ENCODE data around the gene RCL1.
"Not testable (repeated sequence)": the region's sequence is repeated elsewhere in the genome, so short reads cannot be mapped to it uniquely, and the experiment has no call there.

Gene RCL1

DNA sequence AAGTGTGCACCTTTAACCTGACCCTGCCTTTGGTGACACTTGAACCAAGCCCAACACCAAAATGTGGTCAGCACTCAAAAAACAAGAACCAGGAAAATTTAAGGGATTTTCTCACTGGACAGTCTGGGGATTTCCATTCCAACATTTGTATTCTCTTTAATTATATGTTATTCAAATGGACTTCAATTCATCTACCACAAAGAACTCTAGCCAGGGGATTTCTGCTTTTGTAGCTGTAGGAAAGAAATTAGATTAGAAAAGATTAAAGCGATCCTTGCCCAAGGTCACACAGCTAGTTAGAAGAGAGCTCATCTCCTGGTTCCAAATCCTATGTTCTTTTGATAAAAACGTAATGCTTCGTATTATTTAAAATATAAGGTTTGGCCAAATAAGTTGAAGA is 97.5 kb downstream of the RCL1 start:
- DNase-seq = no peak

DNA sequence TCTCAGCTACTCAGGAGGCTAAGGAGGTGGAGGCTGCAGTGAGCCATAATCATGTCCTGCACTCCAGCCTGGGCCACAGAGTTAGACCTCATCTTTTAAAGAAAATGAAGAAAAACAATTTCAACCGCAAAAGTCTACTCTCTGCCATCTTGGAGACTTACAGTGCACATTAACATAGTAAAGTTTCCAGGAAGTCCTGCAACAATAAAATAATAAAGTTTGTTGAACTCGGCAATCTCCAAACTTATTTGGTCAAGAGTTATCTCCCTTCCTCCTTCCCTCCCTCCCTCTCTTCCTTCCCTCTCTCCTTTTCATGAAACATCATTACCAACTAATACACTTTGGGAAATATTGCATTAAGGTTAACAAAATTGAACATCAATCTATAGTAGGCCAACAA is 98.2 kb downstream of the RCL1 start:
- DNase-seq = no peak

DNA sequence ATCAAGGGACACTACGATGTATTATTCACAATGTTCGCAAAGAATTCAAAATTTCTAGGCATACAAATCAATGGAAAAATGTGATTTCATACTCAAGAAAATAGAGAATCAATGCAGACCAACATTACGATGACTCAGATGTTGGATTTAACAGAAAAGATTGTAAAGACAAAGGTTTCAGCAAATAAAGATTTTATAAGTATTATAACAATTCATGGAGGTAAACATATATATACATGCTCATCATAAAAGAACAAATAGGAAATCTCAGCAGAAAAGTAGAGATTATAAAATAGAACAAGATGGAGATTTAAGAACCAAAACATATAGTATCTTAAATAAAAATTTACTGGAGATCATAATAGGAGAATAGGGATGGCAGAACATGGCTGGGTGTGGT is 98.9 kb downstream of the RCL1 start:
- DNase-seq = no peak

DNA sequence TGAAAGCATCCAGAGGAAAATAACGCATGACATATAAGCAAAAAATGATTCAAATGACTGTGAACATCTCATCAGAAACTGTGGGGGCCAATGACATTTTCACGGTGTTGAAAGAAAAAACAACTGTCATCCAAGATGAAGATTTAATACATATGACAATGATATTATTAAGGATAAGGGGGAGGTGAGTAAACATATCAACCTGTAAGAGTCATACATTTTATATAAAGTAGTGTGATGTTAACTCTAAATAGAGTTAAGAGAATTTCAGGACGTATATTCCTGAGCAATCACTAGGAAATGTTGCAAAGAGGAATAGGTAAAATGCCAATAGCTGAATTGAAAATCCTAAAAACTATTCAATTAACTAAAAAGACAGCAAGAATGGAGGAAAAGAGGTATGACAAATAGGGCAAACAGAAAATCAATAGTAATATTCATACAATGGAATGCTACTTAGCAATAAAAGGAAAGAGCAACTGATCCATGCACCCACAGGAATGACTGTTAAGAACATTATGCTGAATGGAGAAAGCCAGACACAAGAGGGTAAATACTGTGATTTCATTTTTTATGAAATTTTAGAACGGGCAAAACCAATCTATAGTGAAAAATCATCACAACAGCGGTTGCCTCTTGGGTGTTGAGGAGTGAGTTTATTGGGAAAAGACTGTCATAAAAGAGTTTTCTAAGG is 99.9 kb downstream of the RCL1 start:
- no peak for DNase-seq

DNA sequence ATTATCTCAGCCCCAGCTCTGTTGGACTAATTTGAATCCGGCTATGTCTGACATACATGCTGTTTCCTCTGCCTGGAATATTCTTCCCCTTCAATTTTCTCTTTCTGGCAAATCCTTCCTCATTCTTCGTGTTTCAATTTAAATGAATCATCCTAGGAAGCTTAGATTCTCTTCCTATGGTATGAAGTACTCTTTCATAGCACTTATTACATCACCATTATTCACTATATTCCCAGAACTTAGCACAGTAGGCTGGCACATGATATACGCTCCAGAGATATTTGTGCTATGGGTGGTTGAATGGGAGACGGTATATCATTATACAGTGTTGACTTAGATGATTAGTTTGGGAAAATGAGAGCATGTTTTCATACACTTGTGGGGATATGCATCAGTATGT is 101.3 kb downstream of the RCL1 start:
- DNase-seq = no peak

DNA sequence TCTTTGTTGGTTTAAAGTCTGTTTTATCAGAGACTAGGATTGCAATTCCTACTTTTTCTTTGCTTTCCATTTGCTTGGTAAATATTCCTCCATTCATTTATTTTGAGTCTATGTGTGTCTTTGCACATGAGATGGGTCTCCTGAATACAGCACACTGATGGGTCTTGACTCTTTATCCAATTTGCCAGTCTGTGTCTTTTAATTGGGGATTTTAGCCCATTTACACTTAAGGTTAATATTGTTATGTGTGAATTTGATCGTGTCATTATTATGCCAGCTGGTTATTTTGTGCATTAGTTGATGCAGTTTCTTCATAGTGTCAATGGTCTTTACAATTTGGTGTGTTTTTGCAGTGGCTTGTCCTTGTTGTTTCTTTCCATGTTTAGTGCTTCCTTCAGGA is 107.1 kb downstream of the RCL1 start:
- not testable (repeated sequence) for DNase-seq

DNA sequence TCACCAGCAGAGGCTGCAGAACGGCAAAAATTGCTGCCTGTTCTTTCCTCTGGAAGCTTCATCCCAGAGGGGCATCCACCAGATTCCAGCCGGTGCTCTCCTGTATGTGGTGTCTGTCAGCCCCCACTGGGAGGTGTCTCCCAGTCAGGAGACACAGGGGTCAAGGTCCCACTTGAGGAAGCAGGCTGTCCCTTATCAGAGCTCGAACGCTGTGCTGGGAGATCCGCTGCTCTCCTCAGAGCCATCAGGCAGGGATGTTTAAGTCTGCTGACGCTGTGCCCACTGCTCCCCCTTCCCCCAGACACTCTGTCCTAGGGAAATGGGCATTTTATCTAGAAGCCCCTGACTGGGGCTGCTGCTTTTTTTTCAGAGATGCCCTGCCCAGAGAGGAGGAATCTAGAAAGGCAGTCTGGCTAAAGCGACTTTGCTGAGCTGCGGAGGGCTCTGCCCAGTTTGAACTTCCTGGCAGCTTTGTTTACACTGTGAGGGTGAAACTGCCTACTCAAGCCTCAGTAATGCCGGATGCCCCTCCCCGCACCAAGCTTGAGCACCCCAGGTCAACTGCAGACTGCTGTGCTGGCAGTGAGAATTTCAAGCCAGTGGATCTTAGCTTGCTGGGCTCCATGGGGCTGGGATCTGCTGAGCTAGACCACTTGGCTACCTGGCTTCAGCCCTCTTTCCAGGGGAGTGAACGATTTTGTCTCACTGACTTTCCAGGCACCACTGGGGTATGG is 108.8 kb downstream of the RCL1 start:
- not testable (repeated sequence) for DNase-seq

DNA sequence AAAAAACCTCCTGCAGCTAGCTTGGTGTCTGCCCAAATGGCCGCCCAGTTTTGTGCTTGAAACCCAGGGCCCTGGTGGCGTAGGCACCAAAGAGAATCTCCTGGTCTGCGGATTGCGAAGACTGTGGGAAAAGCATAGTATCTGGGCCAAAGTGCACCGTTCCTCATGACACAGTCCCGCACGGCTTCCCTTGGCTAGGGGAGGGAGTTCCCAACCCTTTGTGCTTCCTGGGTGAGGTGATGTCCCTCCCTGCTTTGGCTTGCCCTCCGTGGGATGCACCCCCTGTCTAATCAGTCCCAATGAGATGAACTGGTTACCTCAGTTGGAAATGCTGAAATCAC is 109.4 kb downstream of the RCL1 start:
- no peak for DNase-seq

DNA sequence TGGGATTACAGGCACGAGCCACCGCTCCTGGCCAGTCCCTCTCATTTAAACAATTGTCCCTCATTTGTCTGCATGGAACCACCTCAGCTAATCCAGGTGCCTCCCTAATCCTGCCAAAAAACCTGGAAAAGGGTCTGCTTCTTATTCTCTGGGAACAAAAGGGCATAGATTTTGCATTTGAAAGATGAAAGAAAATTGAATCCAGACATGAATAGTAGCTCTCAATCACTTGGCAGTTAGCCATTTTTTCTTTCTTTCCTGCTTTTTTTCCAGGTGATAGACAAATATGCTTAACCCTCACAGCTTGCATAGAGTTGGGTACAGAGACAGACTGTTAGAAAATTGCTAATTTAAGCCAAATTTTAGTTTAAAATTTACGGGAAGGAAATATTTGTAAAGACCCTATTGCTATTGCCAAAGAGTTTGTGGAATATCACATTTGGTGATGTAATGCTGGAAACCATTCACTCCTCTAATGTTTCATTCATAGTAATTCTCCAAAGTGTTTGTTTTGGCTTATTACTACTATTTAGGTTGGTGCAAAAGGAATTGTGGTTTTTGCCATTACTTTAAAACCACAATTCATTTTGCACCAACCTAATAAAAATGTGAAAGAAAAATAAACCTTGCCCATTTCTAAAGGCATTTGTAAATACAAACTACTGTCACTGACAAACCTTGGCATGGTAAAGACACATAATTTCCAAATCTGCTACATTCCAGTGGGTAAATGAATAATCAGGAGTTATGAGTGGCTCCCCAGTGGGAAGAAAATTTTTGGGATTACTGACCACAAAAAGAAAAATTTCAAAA is 111.8 kb downstream of the RCL1 start:
- DNase-seq = no peak

DNA sequence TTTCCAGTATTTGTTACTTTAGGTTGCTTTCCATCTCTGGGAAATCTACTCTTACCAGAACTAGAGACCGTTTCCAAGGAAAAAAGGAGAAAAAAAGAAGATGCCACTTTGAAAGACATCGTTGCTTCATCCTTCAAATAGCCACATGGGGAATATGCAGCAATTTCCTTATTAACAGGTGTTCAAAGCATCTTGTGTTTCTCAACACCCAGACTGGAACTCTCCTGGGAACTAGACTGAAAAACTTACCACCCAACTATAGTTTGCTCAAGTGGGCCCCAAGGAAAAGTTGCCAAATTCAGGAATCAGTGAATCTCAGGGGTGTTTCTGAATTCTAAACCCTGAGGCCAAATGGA is 112.4 kb downstream of the RCL1 start:
- DNase-seq = no peak
